Activated CD4-positive, alpha-beta T cell treated with anti-CD3 and anti-CD28 coated beads, Interleukin-2, amount 50 U/mL, for 48 hours (primary cell): Measurements from ENCODE around the gene STK4.

Experiments used
- DNase-seq, 2 experiments: peaks; one replicate each; pipeline ENCODE4 v3.0.0-alpha.2; 2020

Gene STK4

DNA sequence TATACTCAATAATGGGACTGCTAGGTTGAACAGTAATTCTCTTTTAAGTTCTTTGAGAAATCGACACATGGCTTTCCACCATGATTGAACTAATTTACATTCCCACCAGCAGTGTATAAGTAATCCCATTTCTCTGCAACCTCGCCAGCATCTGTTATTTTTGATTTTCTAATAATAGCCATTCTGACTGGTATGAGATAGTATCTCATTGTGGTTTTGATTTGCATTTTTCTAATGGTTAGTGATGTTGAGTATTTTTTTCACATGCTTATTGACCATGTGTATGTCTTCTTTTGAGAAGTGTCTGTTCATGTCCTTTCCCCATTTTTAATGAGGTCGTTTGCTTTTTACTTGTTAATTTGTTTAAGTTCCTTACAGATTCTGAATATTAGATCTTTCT is 66.5 kb downstream of the STK4 start:
- DNase-seq = no peak

DNA sequence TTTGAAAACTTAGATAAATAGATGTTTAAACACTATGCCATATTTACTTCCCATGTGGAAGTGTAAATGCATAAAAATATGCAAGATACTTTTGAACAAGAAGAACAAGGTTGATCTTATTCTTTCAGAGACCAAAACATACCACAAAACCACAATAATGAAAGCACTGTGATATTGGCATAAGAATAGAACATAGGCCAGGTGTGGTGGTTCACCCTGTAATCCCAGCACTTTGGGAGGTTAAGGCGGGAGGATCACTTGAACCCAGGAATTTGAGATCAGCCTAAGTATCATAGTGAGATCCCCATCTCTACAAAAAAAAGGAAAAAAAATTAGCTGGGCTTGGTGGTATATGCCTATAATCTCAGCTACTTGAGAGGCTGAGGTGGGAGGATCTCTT is 68.1 kb downstream of the STK4 start:
- no peak for DNase-seq

DNA sequence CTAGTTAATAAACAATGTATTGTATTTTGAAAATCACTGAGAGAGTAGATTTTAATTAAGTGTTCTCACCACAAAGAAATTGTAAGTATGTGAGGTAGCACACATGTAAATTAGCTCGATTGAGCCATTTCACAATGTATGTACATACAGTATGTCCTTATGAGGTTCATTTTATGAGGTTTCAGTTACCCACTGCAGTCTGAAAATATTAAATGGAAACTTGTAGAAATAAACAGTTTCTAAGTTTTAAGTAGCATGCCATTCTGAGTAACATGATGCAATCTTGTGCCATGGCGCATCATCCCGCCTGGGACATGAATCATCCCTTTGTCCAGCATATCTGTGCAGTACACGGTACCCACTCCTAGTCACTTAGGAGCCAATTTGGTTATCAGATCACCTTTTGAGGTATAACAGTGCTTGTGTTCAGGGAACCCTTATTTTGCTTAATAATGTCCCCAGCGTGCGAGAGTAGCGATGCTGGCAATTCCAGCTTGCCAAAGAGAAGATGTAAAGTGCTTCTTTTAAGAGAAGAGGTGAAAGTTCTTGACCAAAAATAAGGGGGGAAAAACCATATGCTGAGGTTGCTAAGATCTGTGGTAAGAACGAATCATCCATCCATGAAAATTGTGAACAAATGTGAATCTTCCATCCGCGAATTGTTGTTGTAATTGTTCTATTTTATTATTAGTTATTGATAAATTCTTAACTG is 69.9 kb downstream of the STK4 start:
- peak; percentile 52 to 70 for DNase-seq

DNA sequence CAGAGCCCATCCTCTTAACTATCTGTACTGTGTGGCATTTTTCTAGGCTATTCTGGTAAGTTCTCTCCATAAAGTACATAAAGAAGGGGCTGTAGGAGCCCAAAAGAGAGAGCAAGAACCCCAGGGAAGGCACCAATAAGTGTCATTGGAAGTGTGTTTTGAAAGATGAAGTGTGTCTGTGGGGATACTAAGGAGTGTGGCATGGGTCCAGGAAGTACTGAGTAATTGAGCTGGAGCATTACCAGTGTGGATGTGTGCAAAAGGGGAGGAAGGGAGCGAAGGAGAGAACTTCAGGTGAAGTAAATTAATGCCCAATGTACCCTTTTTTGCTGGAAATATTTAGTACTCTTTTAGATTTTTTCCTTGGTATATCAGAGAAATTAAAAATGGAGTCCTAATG is 70.7 kb downstream of the STK4 start:
- no peak for DNase-seq

DNA sequence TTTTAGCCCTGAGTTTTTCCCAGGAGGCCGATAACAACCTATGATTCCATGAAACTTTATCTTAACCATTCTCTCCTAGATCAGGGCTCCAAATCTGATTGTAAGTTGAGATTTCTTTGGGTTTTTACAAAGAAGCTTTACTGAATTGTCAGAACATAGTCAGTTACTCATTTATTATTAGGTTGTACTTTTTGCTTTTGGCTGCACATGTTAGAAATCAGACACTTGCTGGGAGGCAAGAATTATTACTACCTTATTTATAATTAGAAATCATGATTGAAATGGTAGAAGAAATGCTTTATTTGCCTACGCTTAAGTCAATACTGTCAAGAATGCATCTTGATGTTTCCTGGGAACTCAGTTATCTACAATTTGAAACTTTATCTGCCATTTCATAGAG is 71.3 kb downstream of the STK4 start:
- DNase-seq = no peak

DNA sequence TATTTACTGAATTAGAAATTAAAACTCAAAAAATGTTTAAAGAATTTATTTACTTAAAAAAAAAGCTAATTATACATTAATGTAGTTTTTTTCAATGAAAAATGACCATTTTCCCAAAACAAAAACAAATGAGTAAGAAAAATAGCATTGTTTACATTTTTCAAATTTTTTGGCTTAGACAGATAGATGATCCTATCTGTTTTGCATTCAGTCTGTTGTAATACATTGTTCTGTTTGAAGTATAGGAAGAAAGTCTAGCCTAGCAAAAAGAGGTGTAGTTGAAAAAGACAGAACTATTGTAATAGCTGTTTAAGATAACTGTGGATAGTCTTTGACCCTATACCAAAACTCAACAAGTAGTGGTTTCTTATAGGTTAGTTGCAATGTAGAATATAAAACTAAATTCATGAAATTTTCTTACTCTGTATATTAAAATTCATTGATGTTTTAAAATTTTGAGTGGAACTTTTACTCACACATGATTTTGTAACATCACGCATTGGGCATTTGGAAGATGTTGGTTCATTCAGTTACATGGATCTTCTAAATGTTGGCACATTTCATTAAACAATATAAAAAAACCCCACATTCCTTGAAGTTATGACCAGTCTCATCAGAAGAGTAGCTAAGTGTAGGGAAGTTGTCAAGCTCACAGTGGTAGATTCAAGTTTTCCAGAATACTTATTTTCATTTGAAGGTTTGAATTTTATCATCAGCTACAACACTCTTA is 72.6 kb downstream of the STK4 start:
- DNase-seq = no peak

DNA sequence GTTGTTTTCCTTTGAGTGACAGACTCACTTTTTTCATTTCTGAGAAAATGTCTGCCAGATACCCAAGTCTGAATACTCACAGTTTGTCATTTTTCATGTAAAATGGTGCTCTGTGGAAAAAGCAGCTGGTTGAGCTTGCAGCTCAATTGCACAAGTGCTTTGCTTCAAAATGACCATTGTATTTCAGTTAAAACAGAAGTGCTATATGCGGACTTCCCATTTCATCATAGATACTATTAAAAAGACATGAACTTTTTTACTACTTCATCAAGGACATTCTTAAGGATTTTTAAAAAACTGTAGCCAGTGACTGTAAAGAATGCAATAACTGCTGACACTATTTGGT is 73.1 kb downstream of the STK4 start:
- DNase-seq = no peak

DNA sequence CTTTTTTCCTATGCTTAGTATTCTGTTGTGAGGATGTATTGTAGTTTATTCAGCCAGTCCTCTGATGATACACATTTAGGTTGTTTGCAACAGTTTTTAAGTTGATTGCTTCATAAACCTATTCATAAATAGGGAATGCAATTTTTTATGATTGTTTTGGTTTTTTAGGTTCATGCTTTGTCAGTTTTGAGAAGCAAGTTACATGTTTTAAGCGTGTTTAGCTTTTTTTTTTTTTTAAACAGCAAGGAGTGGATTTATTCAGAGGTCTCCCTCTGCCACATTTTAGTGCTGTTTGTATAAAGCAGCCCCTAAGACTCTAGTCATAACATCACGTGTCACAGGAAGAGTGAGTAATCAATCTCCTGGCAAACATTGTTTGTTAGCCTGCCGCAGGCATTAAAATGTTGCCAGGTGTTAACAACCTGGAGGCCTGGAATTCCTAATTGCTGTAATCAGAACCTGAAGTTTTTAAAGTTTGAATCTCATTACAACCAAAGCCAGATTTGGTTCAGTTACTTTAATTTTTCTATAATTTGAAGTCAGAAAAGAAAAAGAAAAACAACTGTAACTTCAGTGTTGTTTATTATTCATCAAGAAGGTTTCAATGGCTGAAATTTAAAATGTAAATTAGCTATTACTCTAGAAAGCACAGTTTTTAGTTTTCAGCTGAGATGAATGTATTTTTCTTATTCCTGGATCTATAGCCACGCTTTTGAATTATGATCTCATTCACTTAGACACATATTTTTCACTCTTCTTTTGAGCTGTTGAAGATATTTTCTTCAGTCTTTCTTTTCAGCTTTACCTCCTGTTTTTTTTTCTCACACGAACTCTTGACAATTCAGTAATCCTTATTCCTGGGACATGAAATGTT is 75.4 kb downstream of the STK4 start:
- DNase-seq = no peak

DNA sequence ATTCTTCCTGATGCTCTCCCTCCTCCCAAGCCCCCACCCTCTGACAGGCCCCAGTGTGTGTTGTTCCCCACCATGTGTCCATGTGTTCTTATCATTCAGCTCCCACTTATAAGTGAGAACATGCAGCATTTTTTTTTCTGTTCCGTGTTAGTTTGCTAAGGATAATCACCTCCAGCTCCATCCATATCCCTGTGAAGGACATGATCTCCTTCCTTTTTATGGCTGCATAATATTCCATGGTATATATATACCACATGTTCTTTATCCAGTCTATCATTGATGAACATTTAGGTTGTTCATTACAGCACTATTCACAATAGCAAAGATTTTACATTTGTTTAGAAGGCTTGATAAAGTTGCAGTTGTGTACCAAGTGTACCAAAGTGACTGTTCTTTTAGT is 76.7 kb downstream of the STK4 start:
- no peak for DNase-seq

DNA sequence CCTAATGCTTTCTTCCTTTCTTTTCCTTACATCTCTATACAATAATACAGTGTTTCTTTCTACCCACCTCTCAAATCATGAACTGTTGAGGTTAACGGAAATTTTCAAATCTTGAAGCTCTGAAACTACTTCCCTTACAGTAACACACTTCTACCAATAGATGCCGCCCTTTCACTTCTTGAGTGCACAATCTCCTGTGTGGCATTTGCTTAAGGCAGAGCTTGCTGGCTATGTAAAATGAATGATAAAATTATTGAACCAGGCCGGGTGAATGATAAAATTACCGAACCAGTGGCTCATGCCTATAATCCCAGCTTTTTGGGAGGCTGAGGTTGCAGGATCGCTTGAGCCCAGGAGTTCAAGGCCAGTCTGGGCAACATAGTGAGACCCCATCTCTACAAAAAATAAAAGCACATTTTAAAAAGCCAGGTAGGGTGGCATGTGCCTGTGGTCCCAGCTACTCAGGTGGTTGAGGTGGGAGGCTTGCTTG is 77.8 kb downstream of the STK4 start:
- no peak for DNase-seq

DNA sequence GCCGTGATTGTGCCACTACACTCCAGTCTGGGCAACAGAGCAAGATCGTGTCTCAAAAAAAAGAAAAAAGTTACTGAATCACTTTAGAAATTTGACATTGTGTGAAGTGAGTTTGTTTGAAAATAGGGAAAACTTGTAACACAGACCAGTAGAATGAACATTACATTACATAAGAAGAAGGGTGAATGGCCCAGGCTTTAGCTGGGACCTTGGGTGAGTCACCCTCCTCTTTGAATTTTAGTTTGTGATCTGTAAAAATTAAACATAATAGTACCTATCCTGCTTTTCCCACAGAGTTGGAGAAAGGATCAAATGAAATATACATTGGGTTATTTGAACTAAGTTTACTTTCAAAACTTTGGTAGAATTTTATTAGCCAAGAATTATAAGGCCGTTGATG is 78.3 kb downstream of the STK4 start:
- no peak for DNase-seq

DNA sequence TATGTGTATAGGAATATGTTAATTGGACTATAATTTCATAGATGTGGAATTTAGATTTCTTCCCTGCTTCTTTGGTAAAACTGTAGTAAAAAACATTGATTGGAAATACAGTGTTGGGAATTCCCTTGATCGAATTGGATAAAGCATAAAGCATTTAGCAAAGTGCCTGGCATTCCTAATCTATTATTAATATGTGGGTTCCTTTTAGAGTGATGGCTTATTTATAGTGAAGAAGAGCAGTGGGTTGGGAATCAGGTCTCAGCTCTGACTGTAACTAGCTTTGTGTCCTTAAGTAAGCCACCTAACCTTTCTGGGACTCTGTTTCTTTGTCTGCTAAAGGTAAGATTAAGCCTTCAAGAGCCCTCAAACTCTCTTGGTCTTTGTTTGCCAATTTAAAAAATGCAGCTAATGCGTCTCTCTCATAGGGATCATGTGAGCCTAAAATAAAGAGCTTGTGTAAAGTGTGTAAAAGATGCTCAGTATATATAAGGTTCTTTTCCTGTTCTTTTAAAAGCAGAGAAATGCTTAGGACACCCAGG is 81.3 kb downstream of the STK4 start:
- no peak for DNase-seq

DNA sequence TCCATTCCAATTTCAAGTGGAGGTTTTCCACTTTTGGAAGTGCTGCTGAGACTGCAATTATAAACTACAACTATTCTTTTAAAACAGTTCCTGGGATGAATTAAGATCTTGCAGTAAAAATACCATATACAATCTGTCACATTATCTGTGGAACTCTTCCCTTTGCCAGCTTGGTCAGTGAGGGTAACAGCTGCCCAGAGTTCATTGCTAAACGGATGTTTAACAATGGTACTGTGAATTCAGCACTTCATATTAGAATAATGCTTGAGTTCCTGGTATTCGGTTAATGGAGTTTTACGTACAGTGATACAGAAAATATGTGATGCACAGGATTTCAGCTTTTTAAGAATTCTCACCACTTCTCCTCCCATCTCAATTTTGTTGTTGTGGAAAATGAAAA is 83.1 kb downstream of the STK4 start:
- DNase-seq = no peak

DNA sequence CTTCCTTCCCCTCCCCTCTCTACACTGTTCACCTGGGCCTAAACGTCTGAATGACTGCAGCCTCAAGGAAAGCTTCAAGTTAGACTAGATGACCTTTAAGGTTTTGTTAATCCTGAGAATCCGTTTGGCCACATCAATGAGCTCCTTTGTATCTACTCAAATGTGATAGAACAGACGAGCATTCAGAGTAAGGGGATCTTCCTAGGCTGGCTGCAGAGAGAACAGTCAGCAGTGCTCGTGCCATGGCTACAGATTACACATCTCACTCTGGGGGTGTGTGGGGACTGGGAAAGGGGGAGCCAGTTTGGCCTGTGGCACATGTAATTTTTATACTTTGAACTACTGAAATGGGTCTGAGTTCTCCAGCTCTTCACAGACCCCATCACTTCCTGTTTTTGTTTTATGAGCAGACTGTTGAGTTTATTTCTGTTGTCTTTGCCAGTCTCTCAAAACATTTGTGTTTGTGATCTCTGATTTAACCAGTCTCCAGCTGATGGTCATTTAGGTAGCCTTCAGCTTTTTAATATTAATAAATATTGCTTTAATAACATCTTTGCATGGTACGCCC is 83.7 kb downstream of the STK4 start:
- no peak for DNase-seq

DNA sequence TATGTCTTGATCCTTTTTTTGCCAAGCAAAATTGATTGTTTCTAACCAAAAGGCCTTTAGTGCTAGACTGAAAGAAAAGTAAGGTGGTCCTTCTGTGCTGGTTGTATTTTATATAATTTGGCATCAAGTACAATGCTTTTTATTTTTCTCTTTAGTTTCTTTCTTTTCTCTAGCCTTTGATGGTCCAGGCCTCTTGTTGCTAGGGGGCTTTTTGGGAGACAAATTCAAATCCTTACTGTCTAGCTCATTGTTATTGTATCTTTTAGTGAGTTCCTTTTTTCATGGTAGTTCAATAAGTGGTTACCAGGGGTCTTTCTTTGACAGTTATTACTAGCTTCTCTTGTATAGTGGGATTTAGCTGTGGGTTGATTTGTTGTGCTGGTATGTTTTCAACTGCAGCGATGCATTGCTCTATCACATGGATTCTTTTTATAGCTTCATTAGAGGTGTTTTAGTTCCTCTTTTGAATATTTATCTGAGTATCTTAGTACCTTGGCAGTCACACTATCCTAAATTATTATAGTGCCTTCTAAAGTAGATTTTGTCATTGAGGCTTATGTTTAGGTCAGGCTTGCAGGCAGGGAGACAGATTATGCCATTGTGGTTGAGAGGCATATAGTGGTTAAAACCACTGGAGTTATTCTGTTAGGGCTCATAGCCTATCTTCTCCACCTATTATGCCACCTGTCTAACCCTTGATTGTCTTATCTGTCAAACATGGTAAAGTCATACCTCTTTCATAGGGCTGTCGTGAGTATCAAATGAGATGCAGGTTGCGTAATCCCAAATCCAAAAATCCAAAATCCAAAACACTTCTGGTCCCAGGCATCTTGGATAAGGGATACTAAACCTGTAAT is 85.1 kb downstream of the STK4 start:
- no peak for DNase-seq

DNA sequence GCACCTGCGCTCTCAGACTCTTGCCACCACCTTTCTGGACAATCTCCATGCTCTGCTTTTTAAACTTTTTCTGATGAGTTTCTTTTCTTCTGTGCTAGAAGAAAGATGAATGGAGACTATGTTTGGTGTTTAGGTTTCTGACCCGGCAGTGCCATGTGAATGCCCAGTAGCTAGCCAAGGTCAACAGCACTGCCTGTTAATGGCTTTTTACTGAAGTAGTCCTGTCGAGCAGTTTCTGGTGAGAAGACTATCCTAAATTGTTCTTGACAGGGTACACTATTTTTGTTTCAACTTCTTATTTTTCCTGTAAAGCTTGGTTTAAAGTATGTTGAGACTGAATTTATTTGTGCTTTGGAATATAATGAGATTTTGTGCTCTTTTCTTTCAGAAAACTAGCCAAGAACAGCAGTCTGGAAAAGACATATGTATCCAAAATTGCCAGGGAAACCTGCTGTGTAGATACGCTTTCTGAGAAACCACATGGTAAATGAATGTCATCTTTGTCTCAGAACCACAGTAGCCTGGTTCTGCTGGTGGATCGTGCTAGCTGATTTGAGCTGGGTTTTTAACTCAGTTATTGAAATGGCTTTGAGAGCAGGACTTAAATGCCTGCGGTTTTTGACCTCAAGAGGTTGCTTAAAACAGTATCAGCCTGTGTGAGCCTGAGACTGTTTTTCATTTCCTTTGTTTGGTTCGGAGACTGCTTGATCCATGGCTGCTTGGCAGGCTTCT is 86.6 kb downstream of the STK4 start:
- no peak for DNase-seq

DNA sequence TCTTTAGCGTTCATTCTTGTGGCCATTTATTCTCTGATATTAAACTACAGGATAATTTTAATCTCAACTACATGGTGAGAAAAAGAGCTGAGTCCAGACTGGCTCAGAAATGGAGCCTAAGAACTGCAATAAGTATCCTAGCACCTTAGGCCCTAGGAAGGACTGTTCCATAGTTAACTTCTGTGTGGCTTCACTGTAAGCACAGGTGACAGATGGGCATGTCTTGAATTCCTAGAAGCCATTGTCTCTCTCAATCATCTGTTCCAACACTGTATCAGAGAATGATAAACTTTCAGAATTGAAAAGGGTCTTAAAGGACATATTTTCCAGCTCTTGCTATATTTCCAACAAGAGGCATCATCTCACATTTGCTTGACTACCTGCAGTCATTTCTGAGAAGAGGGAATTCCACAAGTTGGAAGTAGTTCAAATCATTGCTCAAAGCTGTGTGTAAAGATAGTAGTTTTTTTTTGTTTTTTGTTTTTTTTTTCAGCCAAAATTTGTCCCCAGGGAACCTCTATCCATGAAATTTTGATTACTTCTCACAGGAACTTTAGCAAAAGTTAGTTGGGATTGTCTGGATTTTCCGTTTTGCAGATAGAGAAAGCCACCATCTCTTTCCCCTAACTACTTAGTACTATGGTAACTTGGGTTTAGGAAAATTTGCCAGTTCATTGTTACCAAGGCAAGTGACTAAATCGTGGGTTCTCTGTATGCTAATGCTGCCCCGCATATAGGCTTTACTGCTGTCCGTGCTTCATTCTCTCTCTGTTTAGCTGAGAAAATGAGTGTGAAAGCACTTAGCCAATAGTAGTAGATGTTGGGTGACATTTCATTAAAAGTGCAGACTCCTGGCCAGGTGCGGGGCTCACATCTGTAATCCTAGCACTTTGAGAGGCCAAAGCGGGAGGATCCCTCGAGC is 87.4 kb downstream of the STK4 start:
- no peak for DNase-seq

DNA sequence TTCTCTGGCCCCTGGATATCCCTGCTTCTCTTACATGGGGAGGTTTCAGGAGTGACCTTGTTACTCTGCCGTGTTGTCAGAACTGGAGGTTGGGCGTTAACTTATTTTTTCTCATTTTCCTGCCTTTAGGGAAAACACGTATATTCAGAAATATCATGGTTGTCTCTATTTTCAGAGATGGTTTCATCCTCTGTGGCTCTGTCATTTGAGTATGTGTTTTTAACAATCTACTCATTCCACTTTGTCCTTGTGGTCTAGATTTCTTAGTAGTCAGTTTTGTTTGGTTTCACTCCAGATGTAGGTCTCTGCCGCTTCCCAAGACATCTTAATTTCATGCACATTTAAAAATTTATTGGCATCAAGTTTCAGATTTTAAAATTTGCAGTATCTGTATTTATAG is 88.7 kb downstream of the STK4 start:
- no peak for DNase-seq

DNA sequence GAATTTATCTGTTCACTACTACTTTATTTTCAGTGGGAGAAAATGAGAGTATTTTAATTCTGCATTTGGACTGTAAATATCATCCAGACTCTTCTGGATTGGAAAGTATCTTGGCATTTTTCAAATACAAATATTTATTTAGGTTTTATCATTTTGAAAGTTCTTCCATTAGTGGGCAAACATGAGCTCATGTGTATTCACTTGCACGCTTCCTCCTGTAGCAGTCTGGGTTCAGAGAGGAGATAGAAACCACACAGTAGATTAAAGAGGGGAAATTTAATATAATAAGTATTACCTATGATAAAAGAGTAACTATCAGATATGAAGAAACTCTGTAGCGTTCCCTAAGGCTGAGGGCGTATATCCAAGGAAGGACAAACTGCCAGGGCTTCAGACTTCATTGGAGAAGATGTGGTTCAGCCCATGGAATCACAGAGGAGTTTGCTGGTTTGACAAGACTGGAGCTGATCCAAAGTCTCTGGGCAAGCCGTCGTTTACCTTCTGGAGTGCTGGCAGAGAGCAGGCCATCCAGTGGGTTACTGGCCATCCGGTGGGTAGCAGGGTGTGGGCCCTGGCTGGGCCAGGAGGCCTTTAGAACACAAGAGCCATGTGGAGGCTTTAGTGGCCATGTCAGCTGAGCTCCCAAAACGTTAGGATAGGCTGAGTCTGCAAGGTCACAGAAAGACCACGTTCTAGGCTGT is 90.3 kb downstream of the STK4 start:
- no peak for DNase-seq
